HL-60 (cell line): Measurements from ENCODE around the gene KRT6A.

Experiments used
- DNase-seq, 2 experiments: peaks; one replicate each; pipeline ENCODE4 v3.0.0-alpha.2; 2010 to 2020; ENCODE audit warnings: low read depth in 1 of 2, low spot score in 1 of 2
- H3K27ac ChIP-seq: fragments of 250-450 bp; sonication (Bioruptor Pico); replicated peaks from 2 replicates; pipeline ENCODE4 v1.5.1; 2020; ENCODE audit warnings: mild to moderate bottlenecking, moderate library complexity
- H3K27me3 ChIP-seq: fragments of 250-450 bp; sonication (Bioruptor Pico); 2 replicates; pipeline ENCODE4 v1.5.1; 2021; ENCODE audit warnings: mild to moderate bottlenecking, moderate library complexity; ENCODE audit not compliant: insufficient read depth, poor library complexity, severe bottlenecking
- H3K4me3 ChIP-seq: replicated peaks from 2 replicates; pipeline ENCODE4 v1.5.1; 2011; ENCODE audit warnings: mild to moderate bottlenecking, control low read depth, low read length; ENCODE audit not compliant: insufficient read depth
- GABPA ChIP-seq: IDR thresholded peaks from 2 replicates; pipeline ENCODE4 v1.6.1; 2012; ENCODE audit warnings: low read depth
- POLR2AphosphoS5 ChIP-seq: IDR thresholded peaks from 2 replicates; pipeline ENCODE4 v1.6.1; 2012; ENCODE audit warnings: low read depth
- SPI1 ChIP-seq: IDR thresholded peaks from 2 replicates; pipeline ENCODE4 v1.6.1; 2012; ENCODE audit warnings: low read depth, mild to moderate bottlenecking, borderline replicate concordance
- TF ChIP-seq, protein P1 (sequence below): IDR thresholded peaks from 2 replicates; pipeline ENCODE4 v1.6.1; 2012; ENCODE audit warnings: low read depth; ENCODE audit not compliant: insufficient replicate concordance
- TF ChIP-seq, protein P2 (sequence below): IDR thresholded peaks from one replicate; pipeline ENCODE4 v1.5.1; 2011; ENCODE audit warnings: low read length, control low read depth, inconsistent platforms; ENCODE audit not compliant: insufficient read depth

KRT6A gene

GRCh38 chr12:52461693-52462092 lies 31.4 kb downstream of the KRT6A start:
- TF ChIP-seq, protein P1, sequence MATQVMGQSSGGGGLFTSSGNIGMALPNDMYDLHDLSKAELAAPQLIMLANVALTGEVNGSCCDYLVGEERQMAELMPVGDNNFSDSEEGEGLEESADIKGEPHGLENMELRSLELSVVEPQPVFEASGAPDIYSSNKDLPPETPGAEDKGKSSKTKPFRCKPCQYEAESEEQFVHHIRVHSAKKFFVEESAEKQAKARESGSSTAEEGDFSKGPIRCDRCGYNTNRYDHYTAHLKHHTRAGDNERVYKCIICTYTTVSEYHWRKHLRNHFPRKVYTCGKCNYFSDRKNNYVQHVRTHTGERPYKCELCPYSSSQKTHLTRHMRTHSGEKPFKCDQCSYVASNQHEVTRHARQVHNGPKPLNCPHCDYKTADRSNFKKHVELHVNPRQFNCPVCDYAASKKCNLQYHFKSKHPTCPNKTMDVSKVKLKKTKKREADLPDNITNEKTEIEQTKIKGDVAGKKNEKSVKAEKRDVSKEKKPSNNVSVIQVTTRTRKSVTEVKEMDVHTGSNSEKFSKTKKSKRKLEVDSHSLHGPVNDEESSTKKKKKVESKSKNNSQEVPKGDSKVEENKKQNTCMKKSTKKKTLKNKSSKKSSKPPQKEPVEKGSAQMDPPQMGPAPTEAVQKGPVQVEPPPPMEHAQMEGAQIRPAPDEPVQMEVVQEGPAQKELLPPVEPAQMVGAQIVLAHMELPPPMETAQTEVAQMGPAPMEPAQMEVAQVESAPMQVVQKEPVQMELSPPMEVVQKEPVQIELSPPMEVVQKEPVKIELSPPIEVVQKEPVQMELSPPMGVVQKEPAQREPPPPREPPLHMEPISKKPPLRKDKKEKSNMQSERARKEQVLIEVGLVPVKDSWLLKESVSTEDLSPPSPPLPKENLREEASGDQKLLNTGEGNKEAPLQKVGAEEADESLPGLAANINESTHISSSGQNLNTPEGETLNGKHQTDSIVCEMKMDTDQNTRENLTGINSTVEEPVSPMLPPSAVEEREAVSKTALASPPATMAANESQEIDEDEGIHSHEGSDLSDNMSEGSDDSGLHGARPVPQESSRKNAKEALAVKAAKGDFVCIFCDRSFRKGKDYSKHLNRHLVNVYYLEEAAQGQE: no peak
- TF ChIP-seq, protein P2, sequence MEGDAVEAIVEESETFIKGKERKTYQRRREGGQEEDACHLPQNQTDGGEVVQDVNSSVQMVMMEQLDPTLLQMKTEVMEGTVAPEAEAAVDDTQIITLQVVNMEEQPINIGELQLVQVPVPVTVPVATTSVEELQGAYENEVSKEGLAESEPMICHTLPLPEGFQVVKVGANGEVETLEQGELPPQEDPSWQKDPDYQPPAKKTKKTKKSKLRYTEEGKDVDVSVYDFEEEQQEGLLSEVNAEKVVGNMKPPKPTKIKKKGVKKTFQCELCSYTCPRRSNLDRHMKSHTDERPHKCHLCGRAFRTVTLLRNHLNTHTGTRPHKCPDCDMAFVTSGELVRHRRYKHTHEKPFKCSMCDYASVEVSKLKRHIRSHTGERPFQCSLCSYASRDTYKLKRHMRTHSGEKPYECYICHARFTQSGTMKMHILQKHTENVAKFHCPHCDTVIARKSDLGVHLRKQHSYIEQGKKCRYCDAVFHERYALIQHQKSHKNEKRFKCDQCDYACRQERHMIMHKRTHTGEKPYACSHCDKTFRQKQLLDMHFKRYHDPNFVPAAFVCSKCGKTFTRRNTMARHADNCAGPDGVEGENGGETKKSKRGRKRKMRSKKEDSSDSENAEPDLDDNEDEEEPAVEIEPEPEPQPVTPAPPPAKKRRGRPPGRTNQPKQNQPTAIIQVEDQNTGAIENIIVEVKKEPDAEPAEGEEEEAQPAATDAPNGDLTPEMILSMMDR: no peak
- TF ChIP-seq POLR2AphosphoS5 (no peak), GABPA (no peak), SPI1 (no peak)
- Histone ChIP-seq H3K27ac (no peak overlapping the region), H3K4me3 (no peak overlapping the region), H3K27me3 (peaks cover 3% of the 10 kb centered on the region)
- no peak for DNase-seq

GRCh38 chr12:52458861-52459260 lies 34.2 kb downstream of the KRT6A start:
- TF ChIP-seq, protein P2: no peak
- no peak for TF ChIP-seq SPI1
- TF ChIP-seq, protein P1: no peak
- no peak for TF ChIP-seq GABPA
- TF ChIP-seq POLR2AphosphoS5: no peak
- no peaks in the 10 kb centered on the region for H3K27me3 ChIP-seq
- no peak for DNase-seq

GRCh38 chr12:52455821-52456220 lies 37.2 kb downstream of the KRT6A start:
- TF ChIP-seq, protein P2: no peak
- TF ChIP-seq, protein P1: no peak
- TF ChIP-seq SPI1 (no peak), POLR2AphosphoS5 (no peak), GABPA (no peak)
- Histone ChIP-seq H3K27ac (no peak overlapping the region), H3K4me3 (no peak overlapping the region), H3K27me3 (peaks cover 4% of the 10 kb centered on the region)
- no peak for DNase-seq

More at GRCh38 chr12:52458861-52459260, 34.2 kb downstream of the KRT6A start:
- H3K4me3 ChIP-seq: no peak overlapping the region
- no peak overlapping the region for H3K27ac ChIP-seq
